22Rv1 (cell line): ENCODE data around the gene USP6NL.

Experiments used
- H3K27ac ChIP-seq: fragments of 450-650 bp; 2 replicates; pipeline ENCODE4 v1.5.1; 2017
- CTCF ChIP-seq: fragments of 450-650 bp; IDR thresholded peaks from 2 replicates; pipeline ENCODE4 v1.5.1; 2017; ENCODE audit warnings: mild to moderate bottlenecking
- ZFX ChIP-seq: fragments of 450-650 bp; IDR thresholded peaks from 2 replicates; pipeline ENCODE4 v1.6.1; 2017; ENCODE audit warnings: antibody characterized with exemption, borderline replicate concordance

Gene USP6NL

GRCh38 chr10:11525503-11525902 is 85.9 kb downstream of the USP6NL start:
- TF ChIP-seq CTCF = no peak
- H3K27ac ChIP-seq = no peak overlapping the region

- H3K27ac ChIP-seq = no peak overlapping the region
- TF ChIP-seq ZFX (no peak), CTCF (no peak)
Observed at GRCh38 chr10:11522821-11523245, 88.6 kb downstream of the USP6NL start.

- TF ChIP-seq CTCF (no peak), ZFX (no peak)
- H3K27ac ChIP-seq = no peak overlapping the region
Observed at GRCh38 chr10:11521860-11522259, 89.6 kb downstream of the USP6NL start.

- TF ChIP-seq CTCF (no peak), ZFX (no peak)
- no peak overlapping the region for H3K27ac ChIP-seq
Observed at GRCh38 chr10:11520892-11521291, 90.6 kb downstream of the USP6NL start.

GRCh38 chr10:11517150-11517549 is 94.3 kb downstream of the USP6NL start:
- no peak overlapping the region for H3K27ac ChIP-seq
- no peak for TF ChIP-seq CTCF
- no peak for TF ChIP-seq ZFX

GRCh38 chr10:11516431-11516746 is 95.1 kb downstream of the USP6NL start:
- no peak overlapping the region for H3K27ac ChIP-seq
- TF ChIP-seq ZFX (no peak), CTCF (no peak)

GRCh38 chr10:11515596-11516430 is 95.6 kb downstream of the USP6NL start:
- TF ChIP-seq ZFX (no peak), CTCF (peak; percentile 75)
- H3K27ac ChIP-seq = no peak overlapping the region
